ENCODE measurements around the gene NRG3.

- TF ChIP-seq GLIS2 (tag by site-specific recombination; IDR thresholded peaks at IDR 0.05) (no peak), CTCF (tag by site-specific recombination; IDR thresholded peaks at IDR 0.05) (no peak)
Measured at GRCh38 chr10:82867056-82867455, 992.1 kb downstream of the NRG3 start.

All from HEK293 (cell line).